Aorta (tissue), 5 donors: ENCODE data around the gene PDIA5. TPM values are rescaled to one million over a fixed set of nuclear protein-coding genes. Genes with fewer than 3 reads are reported as not detected.

ENCODE experiments used
- ATAC-seq: fragments of 200-7000 bp; cut with Tn5 transposase; one replicate; pipeline ENCODE4 v1.9.1; 2022; ENCODE audit warnings: moderate library complexity; ENCODE audit not compliant: low FRiP score
- DNase-seq, 2 donors: peaks; one replicate each; pipeline ENCODE4 v3.0.0-alpha.2; 2020
- H3K27ac ChIP-seq, 2 donors: one replicate each; pipeline ENCODE4 v1.5.1; 2013; ENCODE audit warnings: low read length in 2 of 2, mild to moderate bottlenecking in 2 of 2, moderate library complexity in 2 of 2, control low read depth in 1 of 2, inconsistent platforms in 1 of 2, low read depth in 1 of 2
- H3K27me3 ChIP-seq, 2 donors: one replicate each; pipeline ENCODE4 v1.6.1; 2013; ENCODE audit warnings: control low read depth in 1 of 2, low read length in 1 of 2, mild to moderate bottlenecking in 1 of 2, moderate library complexity in 1 of 2; ENCODE audit not compliant: insufficient read depth in 2 of 2, control insufficient read depth in 1 of 2
- H3K36me3 ChIP-seq, 2 donors: one replicate each; pipeline ENCODE4 v1.6.1; 2013; ENCODE audit warnings: control low read depth in 1 of 2, low read length in 1 of 2, mild to moderate bottlenecking in 1 of 2; ENCODE audit not compliant: insufficient read depth in 2 of 2, control insufficient read depth in 1 of 2
- H3K4me1 ChIP-seq, 2 donors: one replicate each; pipeline ENCODE4 v1.6.1; 2013; ENCODE audit warnings: low read length in 2 of 2, control low read depth in 1 of 2, mild to moderate bottlenecking in 1 of 2, moderate library complexity in 1 of 2; ENCODE audit not compliant: insufficient read depth in 2 of 2, control insufficient read depth in 1 of 2
- H3K4me3 ChIP-seq, 2 donors: one replicate each; pipeline ENCODE4 v1.5.1; 2013; ENCODE audit warnings: low read length in 2 of 2, control low read depth in 1 of 2, mild to moderate bottlenecking in 1 of 2
- H3K9me3 ChIP-seq: one replicate; pipeline ENCODE4 v1.6.1; 2013; ENCODE audit warnings: mild to moderate bottlenecking, low read length; ENCODE audit not compliant: control insufficient read depth
- WGBS, 2 donors: extraction: QIAGEN DNeasy Blood & Tissue Kit; methylation state at CpG; one replicate each; pipeline ENCODE4 v1.1.7; 2013; 5-methylcytosine and 5-hydroxymethylcytosine counted together
- intact Hi-C, 2 donors: fragments of 100-400 bp; cut with DNase I; formaldehyde crosslinking; loops; one replicate each; pipeline versions ENCODE4 v1.14.2 to v1.15.0; 2022
- polyA plus RNA-seq, 2 donors: library from polyadenylated mRNA; stranded (reverse); fragments of 200-250 nt; gene quantifications; one replicate each; pipeline ENCODE4 v1.2.3, GENCODE V29; 2013
- total RNA-seq, 2 donors: library from RNA; stranded (reverse); fragmentation: NEBNext Ultra II Directional; extraction: Animal tissue kit (Norgen Biotek cat#: 25700); gene quantifications; one replicate each; pipeline ENCODE4 v1.2.1, GENCODE V29; 2021
- donor health status: healthy with polysubstance abuse.
- donor health status: Bipolar disorder and iron deficiency.
- donor health status: DM: no; HTN: no; CAD: no.
- donor health status: DM: no; HTN: no; CAD: no.
- donor health status: DM: yes; HTN: yes; CAD: no.

The PDIA5 gene
- total and polyA plus RNA-seq, 4 donors = 8.6 to 50.4 (median 30.4) TPM

DNA sequence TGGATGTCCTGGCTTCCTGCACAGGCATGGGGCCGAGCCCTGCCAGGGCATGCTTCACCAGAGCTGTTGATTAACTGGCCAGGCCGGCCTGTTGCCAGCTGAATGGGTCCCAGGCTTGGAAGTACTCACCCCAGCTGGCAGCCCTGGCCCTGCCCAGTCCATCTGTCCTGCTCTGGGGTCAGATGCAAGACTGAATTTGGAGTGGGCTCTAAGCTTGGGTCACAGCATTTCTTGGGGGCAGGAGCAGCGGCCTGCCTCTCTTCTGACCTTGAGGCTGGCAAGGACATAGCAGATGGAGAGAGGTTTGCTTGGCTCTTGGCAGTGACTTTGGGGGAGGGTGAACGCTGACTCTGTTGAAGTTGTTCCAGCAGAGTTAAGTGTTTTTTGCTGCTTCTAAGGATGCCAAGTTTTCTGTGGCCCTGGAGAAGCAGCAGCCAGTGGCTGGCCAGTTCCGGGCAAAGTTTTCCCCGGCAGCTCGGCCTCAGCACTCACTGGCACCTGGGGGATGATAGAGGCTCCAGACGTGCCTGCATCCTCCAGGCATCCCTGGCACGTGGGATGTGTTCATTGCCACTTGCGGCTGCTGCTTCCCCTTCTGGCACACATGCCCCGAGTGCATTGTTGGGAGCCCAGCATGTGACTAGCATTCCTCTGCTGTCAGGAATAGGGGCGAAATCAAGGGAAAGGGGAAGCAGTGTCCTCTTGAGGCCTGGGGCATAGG, 22.9 kb downstream of the PDIA5 start:
- Histone ChIP-seq H3K27me3 (no peaks in the 10 kb centered on the region), H3K9me3 (no peaks in the 10 kb centered on the region), H3K4me1 (peaks cover under 1 to 6% of the 10 kb centered on the region in 2 donors), H3K4me3 (no peak overlapping the region), H3K27ac (peak overlapping the region in 1 of 2 donors; percentile 74), H3K36me3 (no peaks in the 10 kb centered on the region)
- DNase-seq = peak; percentile 87 to 92
- intact Hi-C loops = loop anchor here in 1 of 2 donors (2.0 kb wide), 1 partner anchor 53 kb away; no protein-coding TSS in a partner anchor
- 5 to 6% methylated on average over 12 of the region's 12 CpGs for WGBS, 2 donors
- peak; percentile 78 for ATAC-seq

DNA sequence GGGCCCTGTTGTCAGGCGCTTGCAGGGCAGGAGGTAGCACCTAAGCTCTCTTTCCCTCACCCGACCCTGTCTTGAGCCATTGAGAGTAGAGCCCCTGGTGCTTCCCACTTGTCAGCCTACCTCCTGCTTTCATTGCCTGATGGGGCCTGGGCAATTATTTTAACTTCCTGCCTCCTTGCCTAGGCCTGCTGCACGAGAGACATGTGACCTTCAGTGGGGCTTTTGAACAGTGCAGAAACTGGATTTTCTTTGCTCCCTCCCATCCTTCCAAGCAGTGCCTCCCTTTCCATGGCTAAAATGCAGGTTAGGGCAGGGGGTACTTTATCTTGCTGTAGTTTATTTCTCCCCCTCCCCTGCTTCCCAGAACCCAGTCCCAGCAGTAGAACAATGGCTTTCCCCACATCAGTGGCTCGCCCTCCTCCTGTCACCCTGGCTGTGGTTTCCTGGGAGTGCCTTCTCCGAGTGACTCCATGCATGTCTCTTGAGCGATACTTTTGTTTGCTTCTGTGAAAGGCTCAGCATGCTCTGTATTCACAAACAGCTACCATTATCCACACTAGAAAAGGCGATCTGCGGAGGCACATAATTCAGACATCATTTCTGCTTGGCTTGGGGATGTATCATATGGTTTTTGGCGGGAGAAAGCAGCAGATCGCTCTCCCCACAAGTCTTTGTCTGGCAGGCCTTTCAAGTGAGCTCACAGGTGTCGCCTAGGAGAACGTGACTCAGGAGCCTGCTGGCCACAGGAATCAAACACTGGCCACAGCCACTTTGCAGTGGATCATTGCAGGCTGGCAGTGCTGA, 24.1 kb downstream of the PDIA5 start:
- 90 to 92% methylated on average over 12 of the region's 12 CpGs for WGBS, 2 donors
- H3K27ac ChIP-seq = peak overlapping the region in 1 of 2 donors; percentile 74
- ATAC-seq (no peak), DNase-seq (no peak)
- H3K27me3 ChIP-seq = no peaks in the 10 kb centered on the region
- H3K9me3 ChIP-seq = no peaks in the 10 kb centered on the region
- H3K36me3 ChIP-seq = no peaks in the 10 kb centered on the region
- intact Hi-C loops = no loop called here
- peaks cover 0 to 6% of the 10 kb centered on the region in 2 donors for H3K4me1 ChIP-seq
- H3K4me3 ChIP-seq = no peak overlapping the region

GRCh38 chr3:123092243-123092642, 25.4 kb downstream of the PDIA5 start:
- Histone ChIP-seq H3K9me3 (no peaks in the 10 kb centered on the region), H3K27me3 (no peaks in the 10 kb centered on the region), H3K4me3 (no peak overlapping the region), H3K4me1 (peaks cover 0 to 6% of the 10 kb centered on the region in 2 donors), H3K27ac (no peak overlapping the region), H3K36me3 (no peaks in the 10 kb centered on the region)
- ATAC-seq (no peak), DNase-seq (no peak)
- intact Hi-C loops = no loop called here
- 96 to 98% methylated on average over 3 of the region's 3 CpGs for WGBS, 2 donors

DNA sequence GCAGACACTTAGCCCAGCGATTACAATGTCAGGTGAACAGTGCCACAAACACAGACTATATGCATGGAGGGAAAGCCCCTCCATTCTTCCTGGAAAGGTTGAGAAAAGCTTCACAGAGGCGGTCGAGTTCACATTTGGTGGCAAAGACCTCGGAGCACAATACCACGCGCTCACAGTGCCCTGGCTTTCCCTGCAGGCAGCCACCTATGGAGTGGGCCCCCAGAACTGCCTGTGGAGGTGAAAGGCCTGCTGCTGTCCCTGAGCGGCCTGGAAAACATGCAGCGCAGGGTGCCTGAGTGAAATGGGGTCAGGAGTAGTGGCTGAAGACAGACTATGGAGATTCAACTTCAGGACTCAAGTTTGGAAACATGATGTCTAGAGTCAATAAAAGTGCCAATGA, 26.9 kb downstream of the PDIA5 start:
- DNase-seq (peak in 1 of 2 donors; percentile 50), ATAC-seq (no peak)
- intact Hi-C loops = no loop called here
- Histone ChIP-seq H3K4me3 (no peak overlapping the region), H3K4me1 (peaks cover 0 to 6% of the 10 kb centered on the region in 2 donors), H3K27ac (no peak overlapping the region), H3K9me3 (no peaks in the 10 kb centered on the region), H3K36me3 (no peaks in the 10 kb centered on the region), H3K27me3 (no peaks in the 10 kb centered on the region)
- WGBS, 2 donors = 89 to 97% methylated on average over 8 of the region's 8 CpGs

- peaks cover 0 to 6% of the 10 kb centered on the region in 2 donors for H3K4me1 ChIP-seq
- 93 to 95% methylated on average over 15 of the region's 15 CpGs for WGBS, 2 donors
- H3K27me3 ChIP-seq = no peaks in the 10 kb centered on the region
- H3K4me3 ChIP-seq = no peak overlapping the region
- ATAC-seq (no peak), DNase-seq (no peak)
- H3K9me3 ChIP-seq = no peaks in the 10 kb centered on the region
- no peak overlapping the region for H3K27ac ChIP-seq
- no peaks in the 10 kb centered on the region for H3K36me3 ChIP-seq
- intact Hi-C loops = no loop called here
Observed at GRCh38 chr3:123094516-123095313, 27.9 kb downstream of the PDIA5 start.

- 90 to 91% methylated on average over 9 of the region's 9 CpGs for WGBS, 2 donors
- Histone ChIP-seq H3K27me3 (no peaks in the 10 kb centered on the region), H3K4me3 (no peak overlapping the region), H3K4me1 (no peaks in the 10 kb centered on the region), H3K36me3 (no peaks in the 10 kb centered on the region), H3K9me3 (no peaks in the 10 kb centered on the region), H3K27ac (no peak overlapping the region)
- DNase-seq (no peak), ATAC-seq (no peak)
- intact Hi-C loops = no loop called here
Observed at GRCh38 chr3:123096126-123096525, 29.3 kb downstream of the PDIA5 start.

GRCh38 chr3:123096731-123097130, 29.9 kb downstream of the PDIA5 start:
- peak; percentile 74 to 87 for DNase-seq
- WGBS, 2 donors = 9 to 11% methylated on average over 11 of the region's 11 CpGs
- no peak overlapping the region for H3K4me3 ChIP-seq
- ATAC-seq = peak; percentile 31
- no peaks in the 10 kb centered on the region for H3K27me3 ChIP-seq
- no peaks in the 10 kb centered on the region for H3K9me3 ChIP-seq
- no peak overlapping the region for H3K27ac ChIP-seq
- H3K4me1 ChIP-seq = no peaks in the 10 kb centered on the region
- intact Hi-C loops = no loop called here
- H3K36me3 ChIP-seq = no peaks in the 10 kb centered on the region

DNA sequence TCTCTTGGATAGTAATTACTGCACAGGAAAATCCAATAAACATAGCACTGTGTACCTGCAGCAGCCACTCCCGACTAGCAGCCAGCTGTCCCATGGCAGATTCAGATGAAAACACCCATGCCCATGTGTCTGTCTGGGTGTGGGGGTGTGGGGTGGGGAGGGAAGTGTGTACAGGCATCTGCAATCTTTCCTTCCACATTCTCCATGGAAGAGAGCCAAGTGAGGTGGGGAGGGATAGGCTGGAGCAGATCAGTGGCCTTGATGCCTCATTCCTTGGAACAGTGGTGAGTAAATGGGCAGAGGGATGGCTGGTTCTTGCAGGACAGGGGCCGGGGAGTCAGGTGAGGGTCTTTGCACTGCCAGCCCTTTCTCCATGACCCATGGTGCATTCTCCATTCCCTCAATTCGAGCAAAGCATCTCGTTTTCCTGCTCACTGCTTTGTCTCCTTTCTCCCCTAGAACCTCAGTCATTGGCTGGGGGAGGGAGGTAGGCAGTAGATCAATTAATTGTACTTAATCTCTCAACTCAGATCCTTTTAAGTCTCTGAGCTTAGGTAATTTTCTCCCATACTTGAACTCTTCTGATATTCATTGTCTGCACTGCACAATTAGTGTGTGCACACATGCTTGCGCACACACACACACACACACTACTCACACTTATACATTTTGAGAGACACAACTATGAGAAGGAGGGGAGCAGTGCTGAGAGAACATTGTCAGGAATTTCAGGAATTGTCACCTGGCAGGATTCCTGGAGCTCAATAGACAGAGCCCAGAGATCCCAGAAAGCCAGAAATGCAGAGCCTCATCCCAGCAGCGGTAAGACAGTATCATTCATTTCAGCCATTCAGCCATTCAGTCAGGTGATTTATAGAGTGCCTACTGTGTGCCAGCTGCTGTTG, 31.9 kb downstream of the PDIA5 start:
- no peak for ATAC-seq
- Histone ChIP-seq H3K36me3 (peaks cover 0 to 3% of the 10 kb centered on the region in 2 donors), H3K4me3 (no peak overlapping the region), H3K9me3 (no peaks in the 10 kb centered on the region), H3K27ac (no peak overlapping the region), H3K27me3 (no peaks in the 10 kb centered on the region), H3K4me1 (no peaks in the 10 kb centered on the region)
- DNase-seq = no peak
- intact Hi-C loops = no loop called here
- WGBS, 2 donors = 86 to 89% methylated on average over 4 to 6 of the region's 6 CpGs
